ENCODE data around the gene SYMPK.

SYMPK gene

GRCh38 chr19:45895519-45895972 is 32.6 kb upstream of the SYMPK start:
- no peak for TF ChIP-seq CTCF (IDR thresholded peaks at IDR 0.05; ENCODE audit: borderline replicate concordance, control extremely low read depth, extremely low read depth, insufficient read depth, missing control alignments)
- in situ Hi-C loops (cut with MboI; ENCODE audit: low sequenced_read_pairs, unreplicated experiment): no loop called here
- DNase-seq (ENCODE audit: low spot score): no peak

- in situ Hi-C loops (cut with MboI; ENCODE audit: low sequenced_read_pairs, unreplicated experiment): no loop called here
- TF ChIP-seq CTCF (IDR thresholded peaks at IDR 0.05; ENCODE audit: borderline replicate concordance, control extremely low read depth, extremely low read depth, insufficient read depth, missing control alignments): no peak
- DNase-seq (ENCODE audit: low spot score): no peak
Measured at GRCh38 chr19:45890877-45891276, 27.9 kb upstream of the SYMPK start.

- no peak for TF ChIP-seq CTCF (IDR thresholded peaks at IDR 0.05; ENCODE audit: borderline replicate concordance, control extremely low read depth, extremely low read depth, insufficient read depth, missing control alignments)
- in situ Hi-C loops (cut with MboI; ENCODE audit: low sequenced_read_pairs, unreplicated experiment): no loop called here
- no peak for DNase-seq (ENCODE audit: low spot score)
Measured at GRCh38 chr19:45889210-45889885, 26.4 kb upstream of the SYMPK start.

- in situ Hi-C loops (cut with MboI; ENCODE audit: low sequenced_read_pairs, unreplicated experiment): no loop called here
- DNase-seq (ENCODE audit: low spot score): no peak
- no peak for TF ChIP-seq CTCF (IDR thresholded peaks at IDR 0.05; ENCODE audit: borderline replicate concordance, control extremely low read depth, extremely low read depth, insufficient read depth, missing control alignments)
Measured at GRCh38 chr19:45887200-45887710, 24.3 kb upstream of the SYMPK start.

GRCh38 chr19:45886427-45887199 is 23.7 kb upstream of the SYMPK start:
- in situ Hi-C loops (cut with MboI; ENCODE audit: low sequenced_read_pairs, unreplicated experiment): no loop called here
- no peak for TF ChIP-seq CTCF (IDR thresholded peaks at IDR 0.05; ENCODE audit: borderline replicate concordance, control extremely low read depth, extremely low read depth, insufficient read depth, missing control alignments)
- peak; percentile 91 for DNase-seq (ENCODE audit: low spot score)

GRCh38 chr19:45885556-45886426 is 22.8 kb upstream of the SYMPK start, which contains the start of gene IRF2BP1:
TSS of gene IRF2BP1 (minus strand) at chr19:45886141. CDS start at chr19:45885774, 367 bp downstream.
- peak; percentile 12 for TF ChIP-seq CTCF (IDR thresholded peaks at IDR 0.05; ENCODE audit: borderline replicate concordance, control extremely low read depth, extremely low read depth, insufficient read depth, missing control alignments)
- peak; percentile 91 for DNase-seq (ENCODE audit: low spot score)
- in situ Hi-C loops (cut with MboI; ENCODE audit: low sequenced_read_pairs, unreplicated experiment): no loop called here
